HepG2 (cell line): Measurements from ENCODE around the gene PEPD. TPM values are rescaled to one million over a fixed set of nuclear protein-coding genes. Genes with fewer than 3 reads are reported as not detected.

Source experiments
- ATAC-seq: fragments of 200-7000 bp; cut with Tn5 transposase; 3 replicates; pipeline ENCODE4 v1.9.1; 2020; ENCODE audit warnings: mild to moderate bottlenecking, moderate library complexity
- BruUV-seq: library from RNA; stranded (reverse); fragments of 400-500 nt; replicated peaks from 2 replicates; lab custom pipeline; 2021; lab: Mats Ljungman, UMichigan
- CTCF ChIA-PET: fragments of 300-600 bp; formaldehyde crosslinking; extraction: SDS; loops from one replicate; lab custom pipeline; 2021; ENCODE audit warnings: low total read pairs, inconsistent platforms, low intra/inter-chr PET ratio; lab: Yijun Ruan, JAX
- POLR2A ChIA-PET: fragments of 350-600 bp; sonication (Branson Sonifier 250); formaldehyde crosslinking; loops from one replicate; lab custom pipeline; 2020; ENCODE audit warnings: antibody characterized with exemption, inconsistent platforms; lab: Yijun Ruan, JAX
- DNase-seq: peaks from one replicate; pipeline ENCODE4 v3.0.0-alpha.2; 2015; ENCODE audit warnings: low spot score
- FAIRE-seq: peaks from 3 replicates; lab custom pipeline; 2011; peaks lifted over from hg19 to GRCh38; lab: Jason Lieb, UNC
- H2AFZ ChIP-seq: one replicate; pipeline ENCODE4 v1.6.1; 2011; ENCODE audit warnings: low read length, inconsistent platforms
- H3K27ac ChIP-seq: fragments of 300-600 bp; 3 replicates; pipeline ENCODE4 v1.8.0; 2011; ENCODE audit warnings: mixed run types, mild to moderate bottlenecking, mixed read lengths, low read length, inconsistent platforms; ENCODE audit not compliant: insufficient read depth; ENCODE audit errors: extremely low read length
- H3K27me3 ChIP-seq, 2 experiments: fragments of 200-600 bp in 1 of 2; 2 replicates in 1 of 2; 3 replicates in 1 of 2; pipeline versions ENCODE4 v1.6.0 to v1.8.0; 2011; ENCODE audit warnings: low read length in 2 of 2, mild to moderate bottlenecking in 2 of 2, moderate library complexity in 2 of 2, inconsistent platforms in 1 of 2; ENCODE audit not compliant: insufficient read depth in 2 of 2, control insufficient read depth in 1 of 2
- H3K36me3 ChIP-seq, 2 experiments: fragments of 200-600 bp in 1 of 2; replicated peaks in 1 of 2; 2 replicates in 1 of 2; 3 replicates in 1 of 2; pipeline versions ENCODE4 v1.5.1 to v1.8.0; 2011; ENCODE audit warnings: low read length in 2 of 2, inconsistent platforms in 1 of 2; ENCODE audit not compliant: insufficient read depth in 2 of 2, control insufficient read depth in 1 of 2
- H3K4me1 ChIP-seq: 2 replicates; pipeline ENCODE4 v1.5.1; 2012; ENCODE audit warnings: low read length, inconsistent platforms; ENCODE audit not compliant: insufficient read depth
- H3K4me2 ChIP-seq: 2 replicates; pipeline ENCODE4 v1.6.0; 2011; ENCODE audit warnings: low read depth, low read length, inconsistent platforms
- H3K4me3 ChIP-seq, 3 experiments: fragments of 200-600 bp in 1 of 3; sonication (generic), shearing (Covaris generic) in 1 of 3; replicated peaks in 1 of 3; 2 replicates each; pipeline ENCODE4 v1.5.1; 2011 to 2016; ENCODE audit warnings: low read length in 3 of 3, inconsistent platforms in 2 of 3, low read depth in 2 of 3, mild to moderate bottlenecking in 2 of 3, control low read depth in 1 of 3, mixed read lengths in 1 of 3; ENCODE audit not compliant: insufficient read depth in 1 of 3
- H3K79me2 ChIP-seq: one replicate; pipeline ENCODE4 v1.6.1; 2011; ENCODE audit warnings: low read length, inconsistent platforms; ENCODE audit not compliant: insufficient read depth
- H3K9ac ChIP-seq: 2 replicates; pipeline ENCODE4 v1.6.0; 2011; ENCODE audit warnings: mild to moderate bottlenecking, low read depth, low read length, inconsistent platforms; ENCODE audit not compliant: insufficient read depth
- H3K9me3 ChIP-seq: 2 replicates; pipeline ENCODE4 v1.5.1; 2012; ENCODE audit warnings: mild to moderate bottlenecking, low read length
- H4K20me1 ChIP-seq: 2 replicates; pipeline ENCODE4 v1.6.0; 2011; ENCODE audit warnings: inconsistent platforms, mild to moderate bottlenecking, low read length, moderate library complexity; ENCODE audit not compliant: insufficient read depth
- CCDC6 ChIP-seq: sonication (generic); formaldehyde crosslinking; IDR thresholded peaks from 2 replicates; pipeline ENCODE4 v1.8.1; 2022; ENCODE audit warnings: mild to moderate bottlenecking, missing genetic modification reagents, moderate library complexity
- ETV5 ChIP-seq: IDR thresholded peaks from 2 replicates; pipeline ENCODE4 v1.6.1; 2018; ENCODE audit warnings: missing biosample characterization, missing genetic modification reagents, inconsistent platforms, borderline replicate concordance
- ETV6 ChIP-seq: sonication (generic); formaldehyde crosslinking; conservative IDR thresholded peaks from 2 replicates; pipeline ENCODE4 v1.4.0; 2020; ENCODE audit warnings: missing genetic modification reagents
- HNRNPUL1 ChIP-seq: fragments of 200-400 bp; formaldehyde crosslinking; IDR thresholded peaks from 2 replicates; pipeline ENCODE4 v1.6.1; 2017; ENCODE audit warnings: low read depth, mild to moderate bottlenecking, low read length, moderate library complexity
- NFE2 ChIP-seq: sonication (generic); formaldehyde crosslinking; IDR thresholded peaks from 2 replicates; pipeline ENCODE4 v1.4.0; 2020; ENCODE audit warnings: missing genetic modification reagents
- NFE2L2 ChIP-seq: fragments of 150-350 bp; IDR thresholded peaks from 2 replicates; pipeline ENCODE4 v1.6.1; 2014; ENCODE audit warnings: low read length
- NR3C1 ChIP-seq: sonication (generic); formaldehyde crosslinking; IDR thresholded peaks from 2 replicates; pipeline ENCODE4 v1.4.0; 2020; ENCODE audit warnings: missing genetic modification reagents
- RNF219 ChIP-seq: sonication (generic); formaldehyde crosslinking; IDR thresholded peaks from 2 replicates; pipeline ENCODE4 v1.5.0; 2020; ENCODE audit warnings: mild to moderate bottlenecking, missing genetic modification reagents
- SMARCE1 ChIP-seq: fragments of 450-650 bp; IDR thresholded peaks from 2 replicates; pipeline ENCODE4 v1.6.1; 2017; ENCODE audit warnings: borderline replicate concordance
- ZC3H4 ChIP-seq: sonication (generic); formaldehyde crosslinking; IDR thresholded peaks from 2 replicates; pipeline ENCODE4 v1.4.0; 2020; ENCODE audit warnings: missing genetic modification reagents, borderline replicate concordance
- ZNF275 ChIP-seq: sonication (generic); formaldehyde crosslinking; IDR thresholded peaks from 2 replicates; pipeline ENCODE4 v1.8.0; 2022; ENCODE audit warnings: missing genetic modification reagents, mild to moderate bottlenecking, inconsistent platforms, borderline replicate concordance
- ZNF280D ChIP-seq: sonication (generic); formaldehyde crosslinking; IDR thresholded peaks from 2 replicates; pipeline ENCODE4 v1.5.1; 2020; ENCODE audit warnings: mild to moderate bottlenecking, missing genetic modification reagents
- ZNF281 ChIP-seq: sonication (generic); formaldehyde crosslinking; IDR thresholded peaks from 2 replicates; pipeline ENCODE4 v1.4.0; 2020; ENCODE audit warnings: missing genetic modification reagents, borderline replicate concordance
- ZNF460 ChIP-seq: sonication (generic); formaldehyde crosslinking; IDR thresholded peaks from 2 replicates; pipeline ENCODE4 v1.5.1; 2020; ENCODE audit warnings: missing genetic modification reagents, mild to moderate bottlenecking, borderline replicate concordance
- ZNF484 ChIP-seq: sonication (generic); formaldehyde crosslinking; IDR thresholded peaks from 2 replicates; pipeline ENCODE4 v1.5.1; 2020; ENCODE audit warnings: mild to moderate bottlenecking, low read depth, missing genetic modification reagents, borderline replicate concordance
- ZNF850 ChIP-seq: sonication (generic); formaldehyde crosslinking; conservative IDR thresholded peaks from 2 replicates; pipeline ENCODE4 v1.9.0; 2021; ENCODE audit warnings: mild to moderate bottlenecking, missing genetic modification reagents
- WGBS: methylation state at CpG from one replicate; pipeline ENCODE4 v1.1.6; 2017; ENCODE audit warnings: low lambda C conversion rate; 5-methylcytosine and 5-hydroxymethylcytosine counted together
- in situ Hi-C: cut with HindIII; loops from 2 replicates; pipeline ENCODE4 v1.10.0; 2017; ENCODE audit warnings: low pct_unique_long_range_greater_than_20kb; ENCODE audit not compliant: extremely low pct_ligation_motif_present
- intact Hi-C: fragments of 100-400 bp; cut with micrococcal nuclease; formaldehyde crosslinking; loops from one replicate; pipeline ENCODE4 v1.10.0; 2022; ENCODE audit not compliant: unreplicated experiment
- polyA plus RNA-seq, 8 experiments: library from polyadenylated mRNA; depleted of rRNA in 3 of 8; stranded (reverse) in 7 of 8; unstranded in 1 of 8; fragments of >200 nt; fragmentation: Illumina TruSeq in 4 of 8; extraction: Trizol in 4 of 8; gene quantifications; 2 replicates each; pipeline versions ENCODE4 v1.2.1 to v1.2.3, GENCODE V29; 2011 to 2016; ENCODE audit warnings: low read depth in 4 of 8, missing spikeins in 1 of 8, mixed read lengths in 1 of 8; ENCODE audit not compliant: insufficient read depth in 1 of 8
- total RNA-seq, 5 experiments: library from RNA; depleted of rRNA; stranded (reverse); fragments of >200 nt; fragmentation: Illumina TruSeq; extraction: Trizol; gene quantifications; 2 replicates each; pipeline ENCODE4 v1.2.3, GENCODE V29; 2016; ENCODE audit warnings: low read depth in 1 of 5

PEPD gene
- total and polyA plus RNA-seq, 2 of the 13 experiments (the other 11 are each of a cell fraction or from before 2014, with no cell fraction given), result 60.7 to 75.1 TPM

- H4K20me1 ChIP-seq, result no peaks in the 10 kb centered on the region
- H3K27ac ChIP-seq, result no peak overlapping the region
- H3K4me1 ChIP-seq, result no peaks in the 10 kb centered on the region
- H3K9me3 ChIP-seq, result no peaks in the 10 kb centered on the region
- CTCF ChIA-PET, result no interaction called here
- no peaks in the 10 kb centered on the region for H3K27me3 ChIP-seq
- no TSS peak for BruUV-seq
- H2AFZ ChIP-seq, result no peak overlapping the region
- H3K9ac ChIP-seq, result no peak overlapping the region
- no peak for FAIRE-seq
- H3K4me2 ChIP-seq, result no peak overlapping the region
- DNase-seq, result no peak
- peaks cover 3 to 13% of the 10 kb centered on the region in 2 experiments; a peak in 3 of 5 replicates for H3K36me3 ChIP-seq
- no peaks in the 10 kb centered on the region for H3K79me2 ChIP-seq
- 95% methylated on average over 10 of the region's 11 CpGs for WGBS
- no peak for ATAC-seq
- POLR2A ChIA-PET, result no interaction called here
- H3K4me3 ChIP-seq, result no peak overlapping the region
- in situ Hi-C loops, result no loop called here
- intact Hi-C loops, result no loop called here
- TF ChIP-seq ZNF280D (no peak), RNF219 (CRISPR knock-in tag) (no peak), ZNF460 (CRISPR knock-in tag) (no peak), SMARCE1 (no peak), NR3C1 (CRISPR knock-in tag) (no peak), ZNF850 (CRISPR knock-in tag) (no peak), ZNF275 (CRISPR knock-in tag) (no peak), NFE2L2 (no peak), ZNF281 (CRISPR knock-in tag) (no peak), ZNF484 (CRISPR knock-in tag) (no peak), ETV6 (CRISPR knock-in tag) (no peak), ETV5 (CRISPR knock-in tag) (no peak), NFE2 (no peak), ZC3H4 (CRISPR knock-in tag) (no peak), HNRNPUL1 (no peak), CCDC6 (no peak)
These were observed 45.4 kb downstream of the PEPD start for GRCh38 chr19:33476151-33476707.
